ENCODE measurements around the gene TRMT2A.

TRMT2A gene

GRCh38 chr22:20086763-20087162 lies 30.3 kb downstream of the TRMT2A start:
- H3K4me1 Mint-ChIP-seq (ENCODE audit: low read depth) = peaks cover 35% of the 10 kb centered on the region
- H3K27me3 Mint-ChIP-seq (ENCODE audit: low read depth) = no peaks in the 10 kb centered on the region
- no peak overlapping the region for H3K4me3 Mint-ChIP-seq
- H3K9me3 Mint-ChIP-seq = no peaks in the 10 kb centered on the region
- peaks cover 40% of the 10 kb centered on the region for H3K36me3 Mint-ChIP-seq (ENCODE audit: low read depth)
- H3K27ac Mint-ChIP-seq = no peak overlapping the region

GRCh38 chr22:20086101-20086599 lies 30.9 kb downstream of the TRMT2A start:
- no peak overlapping the region for H3K4me3 Mint-ChIP-seq
- peaks cover 41% of the 10 kb centered on the region for H3K4me1 Mint-ChIP-seq (ENCODE audit: low read depth)
- H3K36me3 Mint-ChIP-seq (ENCODE audit: low read depth) = peaks cover 38% of the 10 kb centered on the region
- H3K27ac Mint-ChIP-seq = no peak overlapping the region
- H3K27me3 Mint-ChIP-seq (ENCODE audit: low read depth) = no peaks in the 10 kb centered on the region
- no peaks in the 10 kb centered on the region for H3K9me3 Mint-ChIP-seq

GRCh38 chr22:20085651-20086050 lies 31.4 kb downstream of the TRMT2A start:
- H3K27ac Mint-ChIP-seq = no peak overlapping the region
- H3K9me3 Mint-ChIP-seq = no peaks in the 10 kb centered on the region
- H3K36me3 Mint-ChIP-seq (ENCODE audit: low read depth) = peaks cover 35% of the 10 kb centered on the region
- no peak overlapping the region for H3K4me3 Mint-ChIP-seq
- no peaks in the 10 kb centered on the region for H3K27me3 Mint-ChIP-seq (ENCODE audit: low read depth)
- peaks cover 43% of the 10 kb centered on the region for H3K4me1 Mint-ChIP-seq (ENCODE audit: low read depth)

GRCh38 chr22:20084547-20085413 lies 32.2 kb downstream of the TRMT2A start:
- Mint-ChIP-seq H3K4me1 (ENCODE audit: low read depth) (peaks cover 40% of the 10 kb centered on the region), H3K4me3 (no peak overlapping the region), H3K27me3 (ENCODE audit: low read depth) (no peaks in the 10 kb centered on the region), H3K36me3 (ENCODE audit: low read depth) (peaks cover 28% of the 10 kb centered on the region), H3K27ac (no peak overlapping the region), H3K9me3 (no peaks in the 10 kb centered on the region)

- Mint-ChIP-seq H3K4me3 (no peak overlapping the region), H3K27me3 (ENCODE audit: low read depth) (no peaks in the 10 kb centered on the region), H3K4me1 (ENCODE audit: low read depth) (peaks cover 40% of the 10 kb centered on the region), H3K36me3 (ENCODE audit: low read depth) (peaks cover 24% of the 10 kb centered on the region), H3K9me3 (no peaks in the 10 kb centered on the region), H3K27ac (peak overlapping the region; percentile 8)
Measured at GRCh38 chr22:20083891-20084546, 33.0 kb downstream of the TRMT2A start.

GRCh38 chr22:20083157-20083890 lies 33.7 kb downstream of the TRMT2A start:
- Mint-ChIP-seq H3K36me3 (ENCODE audit: low read depth) (peaks cover 24% of the 10 kb centered on the region), H3K4me1 (ENCODE audit: low read depth) (peaks cover 40% of the 10 kb centered on the region), H3K27ac (peak overlapping the region; percentile 45), H3K27me3 (ENCODE audit: low read depth) (no peaks in the 10 kb centered on the region), H3K9me3 (no peaks in the 10 kb centered on the region), H3K4me3 (peak overlapping the region; percentile 39)

- Mint-ChIP-seq H3K9me3 (no peaks in the 10 kb centered on the region), H3K4me3 (peak overlapping the region; percentile 81), H3K4me1 (ENCODE audit: low read depth) (peaks cover 35% of the 10 kb centered on the region), H3K27ac (peak overlapping the region; percentile 79), H3K27me3 (ENCODE audit: low read depth) (no peaks in the 10 kb centered on the region), H3K36me3 (ENCODE audit: low read depth) (peaks cover 7% of the 10 kb centered on the region)
Measured at GRCh38 chr22:20080776-20081654, 36.0 kb downstream of the TRMT2A start.

- Mint-ChIP-seq H3K27ac (peak overlapping the region; percentile 79), H3K36me3 (ENCODE audit: low read depth) (peaks cover 6% of the 10 kb centered on the region), H3K4me1 (ENCODE audit: low read depth) (peaks cover 35% of the 10 kb centered on the region), H3K9me3 (no peaks in the 10 kb centered on the region), H3K27me3 (ENCODE audit: low read depth) (no peaks in the 10 kb centered on the region), H3K4me3 (peak overlapping the region; percentile 81)
Measured at GRCh38 chr22:20080445-20080775, 36.6 kb downstream of the TRMT2A start.

GRCh38 chr22:20079745-20080444 lies 37.1 kb downstream of the TRMT2A start, which contains the start of gene DGCR8:
DGCR8 (plus strand) TSS chr22:20080241; CDS start chr22:20085964, 5,723 bp downstream.
- peaks cover 4% of the 10 kb centered on the region for H3K36me3 Mint-ChIP-seq (ENCODE audit: low read depth)

GRCh38 chr22:20076627-20077172 lies 40.3 kb downstream of the TRMT2A start:
- H3K4me3 Mint-ChIP-seq = no peak overlapping the region

More at GRCh38 chr22:20079745-20080444, 37.1 kb downstream of the TRMT2A start, which contains the start of gene DGCR8:
- Mint-ChIP-seq H3K27me3 (ENCODE audit: low read depth) (no peaks in the 10 kb centered on the region), H3K4me1 (ENCODE audit: low read depth) (peaks cover 33% of the 10 kb centered on the region), H3K9me3 (no peaks in the 10 kb centered on the region), H3K27ac (peak within 1 kb of the TSS; percentile 79), H3K4me3 (peak within 1 kb of the TSS; percentile 86)

GRCh38 chr22:20071524-20071972 lies 45.5 kb downstream of the TRMT2A start:
- no peaks in the 10 kb centered on the region for H3K9me3 Mint-ChIP-seq
- H3K36me3 Mint-ChIP-seq (ENCODE audit: low read depth) = no peaks in the 10 kb centered on the region
- H3K4me3 Mint-ChIP-seq = no peak overlapping the region
- no peak overlapping the region for H3K27ac Mint-ChIP-seq
- no peaks in the 10 kb centered on the region for H3K27me3 Mint-ChIP-seq (ENCODE audit: low read depth)
- H3K4me1 Mint-ChIP-seq (ENCODE audit: low read depth) = no peaks in the 10 kb centered on the region

More at GRCh38 chr22:20076627-20077172, 40.3 kb downstream of the TRMT2A start:
- no peaks in the 10 kb centered on the region for H3K9me3 Mint-ChIP-seq
- H3K36me3 Mint-ChIP-seq (ENCODE audit: low read depth) = peaks cover 3% of the 10 kb centered on the region
- H3K27me3 Mint-ChIP-seq (ENCODE audit: low read depth) = no peaks in the 10 kb centered on the region
- peak overlapping the region; percentile 7 for H3K27ac Mint-ChIP-seq
- peaks cover 9% of the 10 kb centered on the region for H3K4me1 Mint-ChIP-seq (ENCODE audit: low read depth)

GRCh38 chr22:20069331-20070042 lies 47.5 kb downstream of the TRMT2A start:
- H3K4me1 Mint-ChIP-seq (ENCODE audit: low read depth) = no peaks in the 10 kb centered on the region
- H3K36me3 Mint-ChIP-seq (ENCODE audit: low read depth) = no peaks in the 10 kb centered on the region
- no peak overlapping the region for H3K4me3 Mint-ChIP-seq
- H3K27me3 Mint-ChIP-seq (ENCODE audit: low read depth) = no peaks in the 10 kb centered on the region
- no peaks in the 10 kb centered on the region for H3K9me3 Mint-ChIP-seq
- H3K27ac Mint-ChIP-seq = no peak overlapping the region

Data from T-helper 1 cell treated with Interleukin-12 subunit alpha and Interleukin-12 subunit beta and Interleukin-4 antibody, amounts not matched to agents 30 μg/mL and 1 μg/mL, for 36 hours (primary cell).